Stimulated activated CD8-positive, alpha-beta memory T cell treated with anti-CD3 and anti-CD28 coated beads, Interleukin-12 subunit alpha, Interleukin-12 subunit beta, amount 100 ng/mL, for 4 hours (primary cell): Measurements from ENCODE around the gene OTOG.

Experiments
- DNase-seq: peaks from one replicate; pipeline ENCODE4 v3.0.0-alpha.2; 2020; ENCODE audit warnings: low read depth

Gene OTOG

GRCh38 chr11:17695454-17696441 is 148.7 kb downstream of the OTOG start:
- no peak for DNase-seq

GRCh38 chr11:17696741-17697140 is 149.7 kb downstream of the OTOG start:
- no peak for DNase-seq
